A549 treated with AZD9567 at 1 μM for 4 hours (cell line): ENCODE measurements around the gene IL13RA1. TPM values are rescaled to one million over a fixed set of nuclear protein-coding genes. Genes with fewer than 3 reads are reported as not detected.

Experiments used
- total RNA-seq: library from RNA; stranded (reverse); fragments of 200-300 nt; extraction: Qiagen RNA extraction; gene quantifications from 5 replicates; pipeline ENCODE4 v1.2.3, GENCODE V29; 2022; ENCODE audit not compliant: insufficient read depth

The IL13RA1 gene
- 47.5 to 61.2 TPM (median 55.6 TPM) in 5 replicates for total RNA-seq

GRCh38 chrX:118726887-118727685 lies at the start of gene IL13RA1:
IL13RA1 (plus strand) TSS chrX:118727606; CDS start chrX:118727639, 33 bp downstream.

GRCh38 chrX:118823263-118824172 lies 96.1 kb downstream of the IL13RA1 start, which contains the start of gene ZCCHC12:
ZCCHC12 (plus strand) TSS chrX:118823824; CDS start chrX:118825245, 1,421 bp downstream.

Other genes with a start within 250 kb of the IL13RA1 start
- 5.4 to 6.9 TPM (median 6.2 TPM) in 5 replicates for gene DOCK11, start 231.8 kb upstream of the IL13RA1 start, total RNA-seq
- 0.07 to 0.89 TPM (median 0.22 TPM) in 5 replicates for gene ZCCHC12, start 96.2 kb downstream of the IL13RA1 start, total RNA-seq
- gene LONRF3, start 247.0 kb downstream of the IL13RA1 start, total RNA-seq: 1.9 to 3.4 TPM (median 2.8 TPM) in 5 replicates